Endothelial cell (in vitro differentiated cells): Measurements from ENCODE around the gene APBB2. TPM values are rescaled to one million over a fixed set of nuclear protein-coding genes. Genes with fewer than 3 reads are reported as not detected.

Source experiments
- DNase-seq: peaks from one replicate; pipeline ENCODE4 v3.0.0; 2021; ENCODE audit warnings: low spot score
- H3K27ac Mint-ChIP-seq: one replicate; pipeline ENCODE4 v1.8.0; 2021; ENCODE audit warnings: mixed read lengths, inconsistent platforms; ENCODE audit not compliant: unreplicated experiment
- H3K27me3 Mint-ChIP-seq: one replicate; pipeline ENCODE4 v1.8.0; 2021; ENCODE audit warnings: mild to moderate bottlenecking, moderate library complexity, mixed read lengths, inconsistent platforms; ENCODE audit not compliant: unreplicated experiment
- H3K36me3 Mint-ChIP-seq: one replicate; pipeline ENCODE4 v1.8.0; 2021; ENCODE audit warnings: mild to moderate bottlenecking, low read depth, mixed read lengths, inconsistent platforms; ENCODE audit not compliant: unreplicated experiment
- H3K4me1 Mint-ChIP-seq: one replicate; pipeline ENCODE4 v1.8.0; 2021; ENCODE audit warnings: mild to moderate bottlenecking, mixed read lengths, inconsistent platforms; ENCODE audit not compliant: unreplicated experiment
- H3K4me3 Mint-ChIP-seq: one replicate; pipeline ENCODE4 v1.8.0; 2021; ENCODE audit warnings: mild to moderate bottlenecking, mixed read lengths, inconsistent platforms; ENCODE audit not compliant: unreplicated experiment
- H3K9me3 Mint-ChIP-seq: one replicate; pipeline ENCODE4 v1.8.0; 2021; ENCODE audit warnings: mixed read lengths, inconsistent platforms; ENCODE audit not compliant: unreplicated experiment
- total RNA-seq: library from RNA; stranded (reverse); fragmentation: NEBNext Ultra II Directional; extraction: Animal tissue kit (Norgen Biotek cat#: 25700); gene quantifications from one replicate; pipeline ENCODE4 v1.2.1, GENCODE V29; 2021; ENCODE audit not compliant: unreplicated experiment
- TF ChIP-seq, protein P1 (sequence below): fragments of 200-600 bp; sonication (generic); IDR thresholded peaks from one replicate; pipeline ENCODE4 v1.5.0; 2021; ENCODE audit warnings: antibody characterized with exemption; ENCODE audit not compliant: unreplicated experiment

The APBB2 gene
- total RNA-seq, 1 donor from 2014 or later = 103 TPM

DNA sequence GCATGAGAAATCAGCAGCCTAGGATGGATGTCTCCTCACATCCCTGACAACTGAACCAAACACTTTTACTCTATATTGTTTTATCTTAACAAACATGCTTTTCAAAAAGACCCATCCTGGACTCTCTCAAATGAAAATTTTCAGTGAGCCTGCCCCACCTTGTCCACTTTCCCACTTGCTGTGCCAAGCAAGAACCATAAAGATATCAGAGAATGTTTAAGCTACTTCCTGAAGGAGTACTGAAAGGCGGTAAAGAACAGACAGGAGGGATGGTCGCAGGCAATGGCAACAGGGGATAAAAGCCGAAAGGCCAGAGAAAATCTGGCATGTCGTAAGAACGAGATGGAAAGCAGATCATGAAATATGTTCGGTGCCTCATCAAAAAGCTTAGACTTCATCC, 10.5 kb downstream of the APBB2 start:
- no peaks in the 10 kb centered on the region for H3K9me3 Mint-ChIP-seq
- peak overlapping the region; percentile 65 for H3K4me3 Mint-ChIP-seq
- no peak for DNase-seq
- peak overlapping the region; percentile 58 for H3K27ac Mint-ChIP-seq
- H3K36me3 Mint-ChIP-seq = peaks cover 12% of the 10 kb centered on the region
- TF ChIP-seq, protein P1, sequence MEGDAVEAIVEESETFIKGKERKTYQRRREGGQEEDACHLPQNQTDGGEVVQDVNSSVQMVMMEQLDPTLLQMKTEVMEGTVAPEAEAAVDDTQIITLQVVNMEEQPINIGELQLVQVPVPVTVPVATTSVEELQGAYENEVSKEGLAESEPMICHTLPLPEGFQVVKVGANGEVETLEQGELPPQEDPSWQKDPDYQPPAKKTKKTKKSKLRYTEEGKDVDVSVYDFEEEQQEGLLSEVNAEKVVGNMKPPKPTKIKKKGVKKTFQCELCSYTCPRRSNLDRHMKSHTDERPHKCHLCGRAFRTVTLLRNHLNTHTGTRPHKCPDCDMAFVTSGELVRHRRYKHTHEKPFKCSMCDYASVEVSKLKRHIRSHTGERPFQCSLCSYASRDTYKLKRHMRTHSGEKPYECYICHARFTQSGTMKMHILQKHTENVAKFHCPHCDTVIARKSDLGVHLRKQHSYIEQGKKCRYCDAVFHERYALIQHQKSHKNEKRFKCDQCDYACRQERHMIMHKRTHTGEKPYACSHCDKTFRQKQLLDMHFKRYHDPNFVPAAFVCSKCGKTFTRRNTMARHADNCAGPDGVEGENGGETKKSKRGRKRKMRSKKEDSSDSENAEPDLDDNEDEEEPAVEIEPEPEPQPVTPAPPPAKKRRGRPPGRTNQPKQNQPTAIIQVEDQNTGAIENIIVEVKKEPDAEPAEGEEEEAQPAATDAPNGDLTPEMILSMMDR = no peak
- H3K4me1 Mint-ChIP-seq = peaks cover 83% of the 10 kb centered on the region
- H3K27me3 Mint-ChIP-seq = peaks cover 1% of the 10 kb centered on the region

DNA sequence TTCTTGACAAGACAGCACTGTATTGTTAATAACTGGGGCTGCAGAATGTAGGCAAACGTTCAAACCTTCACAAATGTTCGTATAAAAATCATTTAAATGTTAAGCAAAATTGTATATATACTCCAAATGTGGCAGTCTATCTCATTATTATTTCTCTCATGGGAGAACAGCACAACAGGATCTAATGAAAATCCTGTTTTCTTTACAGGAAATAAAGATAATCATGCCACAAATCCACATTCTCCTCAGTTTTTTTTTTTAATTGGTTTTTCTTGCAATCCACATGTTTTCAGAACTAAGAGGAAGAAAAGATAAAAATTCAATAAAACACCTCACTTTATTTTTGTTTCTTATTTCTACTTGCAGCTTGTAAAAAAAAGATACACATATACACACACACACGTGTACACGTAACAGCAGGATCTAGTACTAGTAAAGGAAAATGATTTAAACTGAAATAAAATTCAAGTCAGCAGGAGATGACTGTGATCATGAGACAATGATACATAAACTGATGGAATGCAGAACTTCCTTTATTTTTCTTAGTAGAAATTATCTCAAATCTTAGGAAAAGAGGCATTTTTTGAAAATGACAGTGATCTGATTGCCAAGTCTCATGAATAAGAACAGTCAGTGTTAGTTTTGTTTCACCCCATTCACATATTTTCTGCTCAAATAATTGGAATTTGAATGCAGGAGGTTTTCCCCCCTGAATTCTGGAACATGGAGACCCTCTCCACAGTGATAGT, 11.3 kb downstream of the APBB2 start:
- H3K4me1 Mint-ChIP-seq = peaks cover 87% of the 10 kb centered on the region
- H3K9me3 Mint-ChIP-seq = no peaks in the 10 kb centered on the region
- H3K36me3 Mint-ChIP-seq = peaks cover 14% of the 10 kb centered on the region
- H3K27ac Mint-ChIP-seq = peak overlapping the region; percentile 70
- H3K27me3 Mint-ChIP-seq = peaks cover 1% of the 10 kb centered on the region
- DNase-seq = no peak
- TF ChIP-seq, protein P1 = no peak
- peak overlapping the region; percentile 20 for H3K4me3 Mint-ChIP-seq

GRCh38 chr4:41202356-41202755, 12.0 kb downstream of the APBB2 start:
- DNase-seq = no peak
- no peak overlapping the region for H3K4me3 Mint-ChIP-seq
- H3K36me3 Mint-ChIP-seq = peaks cover 11% of the 10 kb centered on the region
- H3K27me3 Mint-ChIP-seq = peaks cover 1% of the 10 kb centered on the region
- TF ChIP-seq, protein P1 = no peak
- H3K9me3 Mint-ChIP-seq = no peaks in the 10 kb centered on the region
- peaks cover 87% of the 10 kb centered on the region for H3K4me1 Mint-ChIP-seq
- H3K27ac Mint-ChIP-seq = peak overlapping the region; percentile 70

DNA sequence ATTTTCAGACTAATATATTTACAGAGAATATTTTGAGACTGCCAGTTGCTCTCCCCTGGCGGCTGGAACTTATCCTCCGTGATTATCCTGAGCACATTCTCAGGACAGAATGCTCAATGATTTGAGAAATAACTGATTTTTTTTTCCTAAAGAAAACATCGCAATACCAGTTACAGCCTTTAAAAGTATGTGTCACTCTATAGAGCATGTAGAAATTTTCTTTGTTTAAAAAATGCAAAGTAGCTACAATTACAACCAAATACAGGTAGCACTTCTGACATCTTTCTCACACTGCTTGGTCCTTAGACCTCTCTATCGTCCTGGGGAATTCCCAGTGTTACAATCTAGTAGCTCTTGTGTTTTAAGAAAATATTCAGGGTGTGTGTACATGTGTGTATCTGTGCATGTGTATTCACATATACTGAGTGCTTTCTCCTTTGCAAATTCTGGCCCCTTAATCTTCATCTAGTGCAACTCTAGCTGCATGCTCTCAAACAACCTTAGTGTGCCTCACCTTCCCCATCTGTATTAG, 13.8 kb downstream of the APBB2 start:
- H3K4me1 Mint-ChIP-seq = peaks cover 73% of the 10 kb centered on the region
- TF ChIP-seq, protein P1 = no peak
- no peak for DNase-seq
- no peaks in the 10 kb centered on the region for H3K9me3 Mint-ChIP-seq
- H3K27me3 Mint-ChIP-seq = no peaks in the 10 kb centered on the region
- H3K4me3 Mint-ChIP-seq = no peak overlapping the region
- H3K36me3 Mint-ChIP-seq = peaks cover 8% of the 10 kb centered on the region
- H3K27ac Mint-ChIP-seq = peak overlapping the region; percentile 8

DNA sequence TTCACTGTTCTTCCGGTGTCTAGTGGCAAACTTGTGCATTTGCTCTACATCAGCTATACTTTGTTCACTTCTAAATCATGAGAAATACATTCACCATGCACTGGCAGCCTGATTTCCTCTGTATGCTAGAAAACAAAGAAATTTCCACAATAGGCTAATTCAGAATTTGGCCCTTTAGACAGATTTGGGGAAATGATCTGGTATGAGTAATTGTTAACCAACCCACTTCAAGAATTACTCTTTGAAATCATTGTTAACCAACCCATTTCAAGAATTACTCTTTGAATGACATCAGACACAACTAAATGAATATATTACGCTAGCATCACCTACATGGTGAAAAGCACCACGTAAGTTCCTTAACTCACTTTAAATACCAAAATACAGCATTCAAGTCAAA, 14.6 kb downstream of the APBB2 start:
- Mint-ChIP-seq H3K4me1 (peaks cover 72% of the 10 kb centered on the region), H3K27ac (no peak overlapping the region)

More for the DNA sequence above, 14.6 kb downstream of the APBB2 start:
- Mint-ChIP-seq H3K4me3 (no peak overlapping the region), H3K27me3 (no peaks in the 10 kb centered on the region), H3K36me3 (peaks cover 8% of the 10 kb centered on the region), H3K9me3 (no peaks in the 10 kb centered on the region)
- TF ChIP-seq, protein P1 = no peak
- DNase-seq = no peak
